AG09309 (cell line): ENCODE results near the gene ZC3H13.

Source experiments
- DNase-seq: peaks from one replicate; pipeline ENCODE4 v3.0.0-alpha.2; 2010; ENCODE audit warnings: low read depth
- H3K4me3 ChIP-seq: 2 replicates; pipeline ENCODE4 v1.5.1; 2011; ENCODE audit warnings: mild to moderate bottlenecking, low read depth, low read length, moderate library complexity; ENCODE audit not compliant: control insufficient read depth
- TF ChIP-seq, protein P1 (sequence below): IDR thresholded peaks from 2 replicates; pipeline ENCODE4 v1.5.1; 2011; ENCODE audit warnings: mild to moderate bottlenecking, low read depth, low read length, inconsistent platforms; ENCODE audit not compliant: insufficient read depth, control insufficient read depth; ENCODE audit errors: missing control alignments

Gene ZC3H13

DNA sequence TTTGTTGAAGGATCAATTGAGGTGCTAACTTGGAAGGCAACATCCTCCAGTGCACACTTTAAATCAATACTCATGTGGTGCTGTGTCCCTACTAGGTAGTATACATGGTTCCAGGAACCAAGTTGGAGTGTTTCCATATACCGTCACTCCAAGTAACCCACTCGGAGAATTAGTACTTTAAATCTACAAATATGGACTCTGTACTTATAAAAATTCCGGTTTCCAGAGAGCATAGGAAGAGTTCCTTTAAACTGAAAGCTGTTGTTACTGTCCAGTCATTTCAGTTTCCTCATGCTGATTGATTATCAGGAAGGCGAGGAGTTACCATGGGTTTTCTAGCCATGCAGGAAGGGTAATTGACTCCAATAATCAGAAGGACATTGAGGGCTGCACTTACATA is 45.1 kb upstream of the ZC3H13 start:
- no peak overlapping the region for H3K4me3 ChIP-seq
- TF ChIP-seq, protein P1, sequence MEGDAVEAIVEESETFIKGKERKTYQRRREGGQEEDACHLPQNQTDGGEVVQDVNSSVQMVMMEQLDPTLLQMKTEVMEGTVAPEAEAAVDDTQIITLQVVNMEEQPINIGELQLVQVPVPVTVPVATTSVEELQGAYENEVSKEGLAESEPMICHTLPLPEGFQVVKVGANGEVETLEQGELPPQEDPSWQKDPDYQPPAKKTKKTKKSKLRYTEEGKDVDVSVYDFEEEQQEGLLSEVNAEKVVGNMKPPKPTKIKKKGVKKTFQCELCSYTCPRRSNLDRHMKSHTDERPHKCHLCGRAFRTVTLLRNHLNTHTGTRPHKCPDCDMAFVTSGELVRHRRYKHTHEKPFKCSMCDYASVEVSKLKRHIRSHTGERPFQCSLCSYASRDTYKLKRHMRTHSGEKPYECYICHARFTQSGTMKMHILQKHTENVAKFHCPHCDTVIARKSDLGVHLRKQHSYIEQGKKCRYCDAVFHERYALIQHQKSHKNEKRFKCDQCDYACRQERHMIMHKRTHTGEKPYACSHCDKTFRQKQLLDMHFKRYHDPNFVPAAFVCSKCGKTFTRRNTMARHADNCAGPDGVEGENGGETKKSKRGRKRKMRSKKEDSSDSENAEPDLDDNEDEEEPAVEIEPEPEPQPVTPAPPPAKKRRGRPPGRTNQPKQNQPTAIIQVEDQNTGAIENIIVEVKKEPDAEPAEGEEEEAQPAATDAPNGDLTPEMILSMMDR = no peak
- no peak for DNase-seq

DNA sequence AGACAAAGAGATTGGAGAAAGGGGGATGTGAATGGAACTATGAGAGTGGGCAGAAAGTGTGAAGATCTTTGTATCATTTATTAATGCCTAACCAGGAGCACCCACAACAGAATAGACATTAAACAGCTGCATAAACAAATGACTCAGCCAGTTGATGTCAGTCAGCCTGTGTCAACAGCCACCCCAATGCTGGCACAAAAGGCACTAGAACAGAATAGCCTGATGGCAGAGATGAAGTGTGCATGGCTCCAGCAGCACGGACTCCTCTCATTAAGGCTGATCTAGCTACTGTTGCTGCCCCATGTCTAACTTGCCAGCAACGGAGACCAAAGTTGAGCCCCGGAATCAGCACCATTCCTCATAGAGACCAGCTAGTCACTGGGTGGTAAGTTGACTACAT is 44.5 kb upstream of the ZC3H13 start:
- TF ChIP-seq, protein P1 = no peak
- no peak for DNase-seq
- H3K4me3 ChIP-seq = no peak overlapping the region

DNA sequence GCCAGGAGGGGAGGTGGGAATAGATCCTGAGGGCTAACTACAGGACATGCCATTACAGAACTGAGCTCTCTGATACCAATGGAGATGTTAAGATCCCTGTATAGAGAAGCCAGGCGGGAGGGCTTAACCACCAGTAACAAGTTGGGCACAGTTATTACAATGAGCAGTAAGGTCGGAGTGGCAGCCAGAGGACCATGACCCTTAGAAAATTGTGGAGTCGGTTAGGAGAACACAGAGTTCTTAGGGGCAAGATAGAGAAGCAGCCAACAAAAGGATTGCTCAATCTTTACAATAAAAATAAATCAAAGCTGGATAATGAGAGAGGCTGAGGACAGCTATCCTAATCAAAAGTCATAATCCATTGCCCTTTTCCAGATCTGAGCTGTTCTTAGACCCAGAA is 41.9 kb upstream of the ZC3H13 start:
- H3K4me3 ChIP-seq = no peak overlapping the region
- no peak for DNase-seq
- TF ChIP-seq, protein P1 = no peak

DNA sequence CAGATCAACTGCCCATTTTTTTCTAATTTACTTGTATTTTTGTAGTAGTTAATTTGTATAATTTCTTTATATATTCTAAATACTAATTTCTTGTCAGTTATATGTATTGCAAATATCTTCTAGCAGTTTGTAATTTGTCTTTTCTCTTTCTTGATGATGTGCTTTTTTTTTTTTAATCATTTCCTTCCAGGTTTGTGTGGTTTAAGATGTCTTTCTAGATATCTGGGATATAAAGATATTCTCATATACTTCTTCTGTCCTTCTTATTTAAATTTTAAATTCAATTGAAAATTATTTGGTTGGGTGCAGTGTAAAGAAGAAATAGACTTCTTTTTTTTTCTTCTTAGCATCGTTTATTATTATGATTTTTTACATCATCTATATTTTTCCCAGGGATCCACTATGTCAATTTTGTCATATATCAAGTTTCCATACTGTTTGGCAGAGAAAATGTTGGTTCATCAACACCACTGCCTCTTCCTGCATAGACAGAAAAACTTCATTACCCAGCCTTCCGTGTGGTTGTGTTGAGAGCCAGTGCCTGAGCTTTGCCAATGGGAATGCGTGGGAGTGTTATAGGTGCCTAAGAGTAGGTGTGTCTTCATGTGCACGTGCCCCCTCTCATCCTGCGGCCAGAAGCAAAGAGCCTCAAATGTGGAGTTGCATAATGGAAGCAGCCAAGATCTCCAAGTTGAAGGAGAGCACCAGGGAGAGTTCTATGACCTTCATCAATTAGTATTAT is 36.4 kb upstream of the ZC3H13 start:
- TF ChIP-seq, protein P1 = no peak
- no peak overlapping the region for H3K4me3 ChIP-seq
- DNase-seq = no peak

DNA sequence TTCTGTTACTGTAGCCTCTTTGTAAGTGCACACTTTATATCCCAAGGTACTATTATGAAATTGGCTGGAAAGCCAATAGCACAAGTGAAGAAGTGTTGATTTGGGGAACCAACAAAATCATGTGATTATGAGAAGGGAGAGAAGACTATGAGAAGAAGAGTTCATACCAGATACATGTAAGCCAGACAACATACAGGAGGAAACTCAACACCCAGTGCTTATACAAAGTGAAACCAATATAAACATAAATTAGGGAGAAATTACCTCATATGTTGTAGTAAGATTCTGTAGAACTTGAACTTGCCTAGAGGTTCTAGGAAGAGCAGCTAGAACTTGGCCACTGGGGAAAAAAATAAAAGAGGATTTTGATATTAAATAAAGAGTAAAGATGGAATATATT is 34.9 kb upstream of the ZC3H13 start:
- TF ChIP-seq, protein P1 = no peak

DNA sequence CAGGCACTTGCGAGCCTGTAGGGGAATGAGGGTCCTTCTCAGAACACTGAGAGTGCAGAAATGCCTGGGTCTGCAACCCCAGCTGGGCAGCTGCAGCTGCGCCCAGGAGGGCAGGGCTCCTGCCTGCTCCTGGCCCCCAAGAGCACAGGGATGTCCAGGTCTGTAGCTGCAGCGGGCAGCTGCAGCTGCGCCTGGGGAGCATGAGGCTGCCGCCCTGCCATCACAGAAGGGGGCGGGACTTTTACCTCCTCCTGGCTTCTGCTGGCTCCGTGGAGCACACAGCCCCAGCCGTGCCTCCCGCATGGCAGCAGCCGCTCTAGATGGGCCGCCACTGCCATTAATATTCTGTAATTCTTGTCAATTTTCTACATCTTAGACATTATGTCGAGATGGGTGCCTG is 34.4 kb upstream of the ZC3H13 start:
- TF ChIP-seq, protein P1 = no peak
- no peak for DNase-seq
- no peak overlapping the region for H3K4me3 ChIP-seq

More for the DNA sequence above, 34.9 kb upstream of the ZC3H13 start:
- no peak overlapping the region for H3K4me3 ChIP-seq
- no peak for DNase-seq
